GM04503 (cell line): ENCODE data around the gene KRTAP5-6.

Experiments
- DNase-seq: peaks from one replicate; pipeline ENCODE4 v3.0.0-alpha.2; 2012; ENCODE audit warnings: low read depth

The KRTAP5-6 gene

GRCh38 chr11:1696608-1697570, at the start of gene KRTAP5-6:
Gene KRTAP5-6, plus strand, starts transcription at chr11:1697195. Its CDS starts 51 bp downstream, at chr11:1697246.
- DNase-seq: no peak

GRCh38 chr11:1647901-1648652, 48.9 kb upstream of the KRTAP5-6 start:
- DNase-seq: no peak

- DNase-seq: no peak
Observed at GRCh38 chr11:1648653-1649420, 48.2 kb upstream of the KRTAP5-6 start.

GRCh38 chr11:1650034-1650917, 46.7 kb upstream of the KRTAP5-6 start:
- DNase-seq: no peak

GRCh38 chr11:1650918-1651262, 46.1 kb upstream of the KRTAP5-6 start:
- DNase-seq: no peak

- no peak for DNase-seq
Observed at GRCh38 chr11:1651411-1651980, 45.5 kb upstream of the KRTAP5-6 start.

GRCh38 chr11:1652026-1652425, 45.0 kb upstream of the KRTAP5-6 start:
- DNase-seq: no peak

GRCh38 chr11:1652442-1652770, 44.6 kb upstream of the KRTAP5-6 start:
- DNase-seq: no peak

- DNase-seq: no peak
Observed at GRCh38 chr11:1652771-1653540, 44.0 kb upstream of the KRTAP5-6 start.

- DNase-seq: no peak
Observed at GRCh38 chr11:1653541-1654387, 43.2 kb upstream of the KRTAP5-6 start.

- DNase-seq: no peak
Observed at GRCh38 chr11:1654388-1655167, 42.4 kb upstream of the KRTAP5-6 start.

- no peak for DNase-seq
Observed at GRCh38 chr11:1655168-1656060, 41.6 kb upstream of the KRTAP5-6 start.

GRCh38 chr11:1656061-1656441, 40.9 kb upstream of the KRTAP5-6 start:
- no peak for DNase-seq

- DNase-seq: no peak
Observed at GRCh38 chr11:1656670-1657069, 40.3 kb upstream of the KRTAP5-6 start.

GRCh38 chr11:1659506-1659905, 37.5 kb upstream of the KRTAP5-6 start:
- no peak for DNase-seq

GRCh38 chr11:1660111-1660867, 36.7 kb upstream of the KRTAP5-6 start:
- no peak for DNase-seq
